Body of pancreas (tissue), 4 donors: ENCODE data around the gene GUSB. TPM values are rescaled to one million over a fixed set of nuclear protein-coding genes. Genes with fewer than 3 reads are reported as not detected.
"Not testable (repeated sequence)": the region's sequence is repeated elsewhere in the genome, so short reads cannot be mapped to it uniquely, and the experiment has no call there.

Experiments used
- ATAC-seq: fragments of 150-250 bp; one replicate; pipeline ENCODE4 v1.9.1; 2016
- DNase-seq, 4 donors: peaks; one replicate each; pipeline ENCODE4 v3.0.0-alpha.2; 2019
- H3K27ac ChIP-seq, 4 donors: fragments of 200-600 bp; sonication (generic); 1 replicate in 3 of 4; 2 replicates in 1 of 4; pipeline versions ENCODE4 v1.5.1 to v1.6.1; 2016 to 2019; ENCODE audit warnings: mild to moderate bottlenecking in 1 of 4, mixed read lengths in 1 of 4, moderate library complexity in 1 of 4
- H3K27me3 ChIP-seq, 2 donors: fragments of 200-600 bp; sonication (generic); one replicate each; pipeline ENCODE4 v1.6.0; 2016; ENCODE audit warnings: mild to moderate bottlenecking in 1 of 2
- H3K36me3 ChIP-seq, 2 donors: fragments of 200-600 bp; sonication (generic); replicated peaks in 1 of 2; 2 replicates each; pipeline ENCODE4 v1.5.1; 2016; ENCODE audit warnings: low read depth in 2 of 2; ENCODE audit not compliant: insufficient read depth in 1 of 2
- H3K4me1 ChIP-seq: fragments of 200-600 bp; sonication (generic); one replicate; pipeline ENCODE4 v1.6.0; 2016
- H3K4me3 ChIP-seq, 2 donors: fragments of 200-600 bp; sonication (generic); 1 replicate in 1 of 2; 2 replicates in 1 of 2; pipeline ENCODE4 v1.5.1; 2016 to 2019
- H3K9me3 ChIP-seq, 3 donors: fragments of 200-600 bp; sonication (generic); 1 replicate in 2 of 3; 2 replicates in 1 of 3; pipeline ENCODE4 v1.5.1; 2016
- CTCF ChIP-seq, 7 experiments: fragments of 450-650 bp in 4 of 7; fragments of 200-600 bp in 3 of 7; sonication (generic) in 3 of 7; IDR thresholded peaks; one replicate each; pipeline ENCODE4 v1.5.1; 2016 to 2019; ENCODE audit warnings: antibody characterized with exemption in 7 of 7
- POLR2A ChIP-seq, 3 donors: fragments of 450-650 bp; IDR thresholded peaks; one replicate each; pipeline ENCODE4 v1.6.1; 2016; ENCODE audit warnings: antibody characterized with exemption in 3 of 3, mild to moderate bottlenecking in 2 of 3
- WGBS, 2 donors: methylation state at CpG; one replicate each; pipeline ENCODE4 v1.1.5; 2017; 5-methylcytosine and 5-hydroxymethylcytosine counted together
- intact Hi-C: fragments of 100-400 bp; cut with DNase I; formaldehyde crosslinking; loops from one replicate; pipeline ENCODE4 v1.15.1; 2023
- total RNA-seq, 2 donors: library from RNA; depleted of rRNA; stranded (reverse); fragments of >200 nt; gene quantifications; one replicate each; pipeline ENCODE4 v1.1.0, GENCODE V29; 2016

The GUSB gene
- total RNA-seq, 2 donors from 2014 or later: 27.0 to 50.8 TPM

- no peaks in the 10 kb centered on the region for H3K27me3 ChIP-seq
- no peak overlapping the region for H3K4me3 ChIP-seq
- intact Hi-C loops: no loop called here
- no peaks in the 10 kb centered on the region for H3K4me1 ChIP-seq
- 90 to 96% methylated on average over 15 to 16 of the region's 17 CpGs for WGBS, 2 donors
- no peaks in the 10 kb centered on the region for H3K9me3 ChIP-seq
- H3K27ac ChIP-seq: no peak overlapping the region
- TF ChIP-seq CTCF (IDR thresholded peaks at IDR 0.05) (no peak), POLR2A (IDR thresholded peaks at IDR 0.05) (no peak)
- ATAC-seq (no peak), DNase-seq (no peak)
- H3K36me3 ChIP-seq: peaks cover 0 to 31% of the 10 kb centered on the region in 2 donors
These were observed 14.5 kb downstream of the GUSB start for GRCh38 chr7:65967361-65968155.

- no peak for ATAC-seq
- no peak overlapping the region for H3K4me3 ChIP-seq
These were observed 15.9 kb downstream of the GUSB start for GRCh38 chr7:65966146-65966545.

GRCh38 chr7:65964671-65965070 is 17.3 kb downstream of the GUSB start:
- H3K9me3 ChIP-seq, H3K27me3 ChIP-seq, H3K4me3 ChIP-seq, DNase-seq, intact Hi-C loops, ATAC-seq, H3K4me1 ChIP-seq, H3K27ac ChIP-seq: not testable (repeated sequence)
- peaks cover 0 to 36% of the 10 kb centered on the region in 2 donors for H3K36me3 ChIP-seq
- 85 to 87% methylated on average over 3 of the region's 3 CpGs for WGBS, 2 donors

More at GRCh38 chr7:65966146-65966545, 15.9 kb downstream of the GUSB start:
- peaks cover 0 to 33% of the 10 kb centered on the region in 2 donors for H3K36me3 ChIP-seq
- H3K4me1 ChIP-seq: no peaks in the 10 kb centered on the region
- 89% methylated on average over 6 of the region's 6 CpGs for WGBS, 2 donors
- TF ChIP-seq POLR2A (IDR thresholded peaks at IDR 0.05) (no peak), CTCF (IDR thresholded peaks at IDR 0.05) (no peak)
- DNase-seq: no peak
- H3K9me3 ChIP-seq: no peaks in the 10 kb centered on the region
- no peaks in the 10 kb centered on the region for H3K27me3 ChIP-seq
- H3K27ac ChIP-seq: no peak overlapping the region
- intact Hi-C loops: no loop called here

- intact Hi-C loops: no loop called here
- H3K36me3 ChIP-seq: peaks cover 0 to 30% of the 10 kb centered on the region in 2 donors
These were observed 20.0 kb downstream of the GUSB start for GRCh38 chr7:65962033-65962432.

More at GRCh38 chr7:65962033-65962432, 20.0 kb downstream of the GUSB start:
- H3K9me3 ChIP-seq: no peaks in the 10 kb centered on the region
- ATAC-seq (no peak), DNase-seq (peak in 1 of 4 donors; percentile 37)
- H3K27me3 ChIP-seq: no peaks in the 10 kb centered on the region
- WGBS, 2 donors: 69% methylated on average over 6 of the region's 6 CpGs; no CpG with 5 or more reads in 1 of the 2 donors
- TF ChIP-seq CTCF (IDR thresholded peaks at IDR 0.05): no peak
- TF ChIP-seq POLR2A (IDR thresholded peaks at IDR 0.05): no peak
- H3K27ac ChIP-seq: no peak overlapping the region
- H3K4me3 ChIP-seq: no peak overlapping the region
- no peaks in the 10 kb centered on the region for H3K4me1 ChIP-seq
